ENCODE measurements around the gene AP2M1.

AP2M1 gene

GRCh38 chr3:184230603-184231528 is 56.2 kb downstream of the AP2M1 start:
- no peak overlapping the region for H3K27ac ChIP-seq
- DNase-seq (ENCODE audit: low spot score) = peak; percentile 64
- ChIA-PET POLR2A (ENCODE audit: low non-redundant PET) (no interaction called here), CTCF (interaction anchor here (0.6 to 4.6 kb wide), 3 partner anchors 12 to 86 kb away, joined by 3 to 32 read pairs (median 4); partner anchors contain the start of gene EEF1AKMT4)
- TF ChIP-seq CTCF (conservative IDR thresholded peaks at IDR 0.05; ENCODE audit: low read depth) = no peak

GRCh38 chr3:184231671-184232070 is 57.0 kb downstream of the AP2M1 start:
- TF ChIP-seq CTCF (conservative IDR thresholded peaks at IDR 0.05; ENCODE audit: low read depth) = no peak
- no peak overlapping the region for H3K27ac ChIP-seq
- ChIA-PET CTCF (interaction anchor here (0.6 kb wide), 1 partner anchor 104 kb away, joined by 3 read pairs; no protein-coding TSS in a partner anchor), POLR2A (ENCODE audit: low non-redundant PET) (no interaction called here)
- DNase-seq (ENCODE audit: low spot score) = no peak

GRCh38 chr3:184233127-184233843 is 58.6 kb downstream of the AP2M1 start:
- no peak for DNase-seq (ENCODE audit: low spot score)
- peak overlapping the region; percentile 62; the same call in 1 of the 2 replicates for H3K27ac ChIP-seq
- POLR2A ChIA-PET (ENCODE audit: low non-redundant PET) = interaction anchor here (0.6 kb wide), 1 partner anchor 368 kb away, joined by 3 read pairs; no protein-coding TSS in a partner anchor
- TF ChIP-seq CTCF (conservative IDR thresholded peaks at IDR 0.05; ENCODE audit: low read depth) = no peak
- CTCF ChIA-PET = interaction anchor here (0.6 to 0.9 kb wide), 2 partner anchors 52 to 146 kb away, joined by 3 to 4 read pairs; no protein-coding TSS in a partner anchor

Measured in RWPE1 (cell line).